ENCODE measurements around the gene HSPBAP1. TPM values are rescaled to one million over a fixed set of nuclear protein-coding genes. Genes with fewer than 3 reads are reported as not detected.

HSPBAP1 gene
- total and polyA plus RNA-seq, 9 of the 15 experiments (the other 6 are each of a cell fraction or from before 2014, with no cell fraction given) = 2.1 to 4.5 (median 3.4) TPM

DNA sequence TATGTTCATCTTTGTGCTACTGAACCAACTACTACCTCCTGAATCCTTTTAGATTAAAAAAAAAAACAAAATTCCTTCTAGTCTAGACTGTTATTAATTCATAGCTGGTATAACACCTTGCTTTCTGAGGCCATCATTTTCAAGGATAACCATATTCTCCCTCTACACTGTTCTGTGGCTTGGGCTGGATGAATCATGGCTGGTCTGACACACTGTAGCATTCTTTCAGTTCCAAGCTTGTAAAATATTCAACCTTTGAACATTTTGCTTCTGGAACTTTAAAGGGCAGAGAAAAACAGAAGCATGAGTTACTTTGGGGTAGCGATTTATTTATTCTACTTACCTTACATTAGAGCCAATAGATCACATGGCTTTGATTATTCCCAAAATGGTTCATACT lies 7.6 kb downstream of the HSPBAP1 start (continued):
- TF ChIP-seq RBBP5 (IDR thresholded peaks at IDR 0.05; ENCODE audit: borderline replicate concordance, insufficient read depth, low read length, poor library complexity, severe bottlenecking) (no peak), SIX5 (IDR thresholded peaks at IDR 0.05; ENCODE audit: borderline replicate concordance in 1 of 2, insufficient read depth in 1 of 2, low read depth in 1 of 2, low read length in 2 of 2) (no peak), RFX7 (CRISPR knock-in tag; IDR thresholded peaks at IDR 0.05) (no peak), NR4A1 (CRISPR knock-in tag; IDR thresholded peaks at IDR 0.05) (no peak), NR4A1 (tag; IDR thresholded peaks at IDR 0.05) (no peak), ATF3 (IDR thresholded peaks at IDR 0.05) (no peak), ATF3 (CRISPR knock-in tag; conservative IDR thresholded peaks at IDR 0.05) (no peak), FOXJ3 (CRISPR knock-in tag; IDR thresholded peaks at IDR 0.05) (no peak), ZBTB9 (CRISPR knock-in tag; IDR thresholded peaks at IDR 0.05) (no peak), MAFG (tag; conservative IDR thresholded peaks at IDR 0.05) (no peak), RB1 (IDR thresholded peaks at IDR 0.05; ENCODE audit: low read depth) (no peak), ZNF444 (CRISPR knock-in tag; IDR thresholded peaks at IDR 0.05) (no peak)
